Articular chondrocyte of knee joint (primary cell): ENCODE results near the gene HNRNPK. TPM values are rescaled to one million over a fixed set of nuclear protein-coding genes. Genes with fewer than 3 reads are reported as not detected.

ENCODE experiments used
- small RNA-seq: library from RNA; depleted of rRNA; stranded (forward); fragments of <200 nt; gene quantifications from one replicate; pipeline ENCODE3, GENCODE V24; 2012
- total RNA-seq: library from RNA; depleted of rRNA; stranded (reverse); fragments of >200 nt; gene quantifications from 2 replicates; pipeline ENCODE4 v1.2.3, GENCODE V29; 2012

Gene HNRNPK
- 566 and 621 TPM in 2 replicates for total RNA-seq

DNA sequence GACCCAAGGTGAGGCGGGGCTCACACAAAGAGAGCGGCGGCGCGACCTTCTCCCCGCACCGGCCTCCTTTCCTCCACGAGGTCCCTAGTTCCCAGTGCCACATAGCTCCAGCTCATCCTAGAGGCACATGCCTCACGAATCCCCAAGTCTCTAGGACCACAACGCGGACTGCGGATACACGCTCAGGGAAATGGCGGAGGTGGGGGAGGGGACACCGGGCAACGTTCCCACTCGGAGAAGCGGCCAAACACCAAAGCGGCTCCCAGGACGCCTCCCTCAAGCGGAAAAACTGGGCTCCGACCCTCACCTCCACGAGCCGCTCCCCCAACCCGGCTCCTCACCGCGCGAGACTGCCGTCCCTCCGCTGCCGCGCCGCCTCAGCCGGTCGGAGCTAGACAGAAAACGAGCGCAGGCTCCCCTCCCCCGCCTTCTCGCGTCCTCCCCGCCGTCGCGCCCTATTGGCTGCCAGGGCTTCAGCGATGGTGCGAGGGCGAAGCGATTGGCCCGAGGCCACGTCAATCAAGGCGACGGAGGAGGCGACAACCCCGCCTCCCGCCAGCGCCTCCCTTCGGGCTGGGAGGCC, at the start of gene HNRNPK:
Gene HNRNPK (minus strand): TSS at position 404 of the 583 bp plus-strand sequence. CDS start 1,963 bp downstream, outside the sequence.

GRCh38 chr9:83980395-83981125, 545 bp upstream of the HNRNPK start, which contains the start of gene RMI1:
Gene RMI1, plus strand, starts transcription at chr9:83980805. Its CDS starts 20,182 bp downstream, at chr9:84000987.

DNA sequence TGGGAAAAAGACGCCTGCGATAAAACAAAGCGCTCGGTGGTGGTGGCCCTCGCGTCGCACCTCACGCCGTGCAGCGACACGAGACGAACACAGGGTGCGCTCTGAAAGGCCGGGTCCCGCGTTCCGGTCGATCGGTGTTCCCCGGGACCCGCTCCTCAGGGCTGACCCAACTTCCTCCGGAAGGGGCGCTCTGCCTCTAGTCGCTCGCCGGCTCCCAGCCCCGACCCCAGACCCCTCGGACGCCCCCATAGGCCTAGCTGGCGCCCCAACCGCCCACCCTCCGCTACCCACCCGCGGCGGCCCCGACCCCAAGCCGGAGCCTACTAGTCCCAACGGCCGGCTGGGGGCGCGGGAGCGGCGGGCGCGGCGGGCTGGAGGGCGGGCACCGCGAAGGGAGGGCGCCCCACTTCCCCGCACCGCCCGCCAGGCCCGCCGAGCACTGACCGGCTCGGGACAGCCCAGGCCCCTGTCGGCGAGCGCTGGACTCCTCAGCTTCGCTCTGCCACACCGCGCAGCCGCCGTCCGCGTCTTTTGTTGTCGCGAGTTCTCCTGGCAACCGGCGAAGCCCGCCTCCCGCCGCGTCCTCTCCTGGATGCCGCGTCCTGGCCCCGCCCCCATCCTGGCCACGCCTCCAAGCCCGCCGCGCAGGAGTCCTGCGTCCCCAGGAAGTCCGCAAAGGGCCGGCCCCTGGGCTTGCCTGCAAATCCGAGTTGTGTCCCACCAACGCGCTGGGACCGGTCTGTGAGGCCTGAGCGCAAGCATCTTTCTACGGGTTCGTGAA, 58.9 kb downstream of the HNRNPK start, which contains the start of gene KIF27:
Gene KIF27 (minus strand): TSS at position 506 of the 781 bp plus-strand sequence. CDS start 5,841 bp downstream, outside the sequence.

Small RNAs within 50 kb of the gene (small RNA-seq; reads per million reads assigned to genes)
- gene RF00019 = not detected

Other genes starting within 250 kb of the HNRNPK start
- 1.1 and 3.1 TPM in 2 replicates for gene GKAP1, start 162.4 kb downstream of the HNRNPK start, total RNA-seq
- 6.4 and 7.4 TPM in 2 replicates for gene KIF27, start 58.8 kb downstream of the HNRNPK start, total RNA-seq
- 6.1 and 8.8 TPM in 2 replicates for gene RMI1, start 590 bp upstream of the HNRNPK start, total RNA-seq